Pancreas (tissue), 10 donors: ENCODE results near the gene GPC5. TPM values are rescaled to one million over a fixed set of nuclear protein-coding genes. Genes with fewer than 3 reads are reported as not detected.

Source experiments
- ATAC-seq, 4 donors: fragments of 200-7000 bp; cut with Tn5 transposase; one replicate each; pipeline versions ENCODE4 v1.8.0 to v1.9.1; 2020; ENCODE audit warnings: mild to moderate bottlenecking in 4 of 4, moderate library complexity in 4 of 4
- DNase-seq, 6 donors: peaks; one replicate each; pipeline ENCODE4 v3.0.0-alpha.2; 2020
- FAIRE-seq: peaks from 2 replicates; lab custom pipeline; 2012; peaks lifted over from hg19 to GRCh38; lab: Jason Lieb, UNC
- H3K27ac ChIP-seq, 4 donors: fragments of 200-600 bp; sonication (generic); 1 replicate in 3 of 4; 2 replicates in 1 of 4; pipeline versions ENCODE4 v1.5.0 to v1.8.0; 2020
- H3K27me3 ChIP-seq, 4 donors: fragments of 200-600 bp; one replicate each; pipeline ENCODE4 v1.8.0; 2021
- H3K36me3 ChIP-seq, 3 donors: fragments of 200-600 bp; sonication (generic) in 1 of 3; one replicate each; pipeline versions ENCODE4 v1.5.0 to v1.8.0; 2020 to 2021
- H3K4me1 ChIP-seq, 3 donors: fragments of 200-600 bp; one replicate each; pipeline ENCODE4 v1.8.0; 2021
- H3K4me3 ChIP-seq, 4 donors: fragments of 200-600 bp; sonication (generic) in 2 of 4; one replicate each; pipeline versions ENCODE4 v1.5.0 to v1.8.0; 2020 to 2021
- H3K9me3 ChIP-seq, 4 donors: fragments of 200-600 bp; one replicate each; pipeline ENCODE4 v1.8.0; 2021
- CTCF ChIP-seq, 4 donors: fragments of 200-600 bp; sonication (generic) in 3 of 4; IDR thresholded peaks; one replicate each; pipeline versions ENCODE4 v1.5.0 to v1.8.0; 2021; ENCODE audit warnings: antibody characterized with exemption in 4 of 4
- WGBS, 2 donors: extraction: QIAGEN DNeasy Blood & Tissue Kit; methylation state at CpG; one replicate each; pipeline ENCODE4 v1.1.7; 2013; 5-methylcytosine and 5-hydroxymethylcytosine counted together
- intact Hi-C, 3 donors: fragments of 100-400 bp; cut with DNase I; formaldehyde crosslinking; loops; one replicate each; pipeline versions ENCODE4 v1.11.1 to v1.14.2; 2022
- polyA plus RNA-seq, 2 donors: library from polyadenylated mRNA; stranded (reverse); fragments of 200-250 nt; gene quantifications; one replicate each; pipeline ENCODE4 v1.2.3, GENCODE V29; 2013
- total RNA-seq, 6 donors: library from RNA; stranded (reverse); fragmentation: NEBNext Ultra II Directional in 4 of 6; extraction: Animal tissue kit (Norgen Biotek cat#: 25700) in 4 of 6; gene quantifications; one replicate each; pipeline versions ENCODE4 v1.2.1 to v1.2.4, GENCODE V29; 2021 to 2023
- donor health status: healthy with polysubstance abuse.
- donor health status: DM: no; HTN: no; CAD: no; lungs with moderate emphysema.
- donor health status: DM: no; HTN: no; CAD: no.
- donor health status: control.
- donor health status: control.
- donor health status: Bipolar disorder and iron deficiency.
- donor health status: DM: yes; HTN: yes; CAD: no.
- donor health status: DM: no; HTN: no; CAD: no.
- donor health status: DM: no; HTN: no; CAD: no.
- donor health status: DM: yes; HTN: yes; CAD: no.

GPC5 gene
- total and polyA plus RNA-seq, 8 donors, result 0.12 to 0.35 (median 0.35) TPM; not detected in 5

- ATAC-seq (no peak), DNase-seq (no peak), FAIRE-seq (peak; percentile 54)
- no peak overlapping the region for H3K27ac ChIP-seq
- H3K27me3 ChIP-seq, result no peaks in the 10 kb centered on the region
- H3K4me3 ChIP-seq, result no peak overlapping the region
- H3K4me1 ChIP-seq, result no peaks in the 10 kb centered on the region
- 55 to 84% methylated on average over 2 of the region's 2 CpGs for WGBS, 2 donors
- H3K9me3 ChIP-seq, result no peaks in the 10 kb centered on the region
- no peaks in the 10 kb centered on the region for H3K36me3 ChIP-seq
- TF ChIP-seq CTCF (IDR thresholded peaks at IDR 0.05), result no peak
- intact Hi-C loops, result no loop called here
Measured at GRCh38 chr13:91504216-91504615, 105.8 kb downstream of the GPC5 start.

GRCh38 chr13:91506759-91507158 is 108.3 kb downstream of the GPC5 start:
- Histone ChIP-seq H3K36me3 (no peaks in the 10 kb centered on the region), H3K4me1 (no peaks in the 10 kb centered on the region), H3K27me3 (no peaks in the 10 kb centered on the region), H3K9me3 (no peaks in the 10 kb centered on the region), H3K27ac (no peak overlapping the region), H3K4me3 (no peak overlapping the region)
- ATAC-seq, result no peak
- no peak for TF ChIP-seq CTCF (IDR thresholded peaks at IDR 0.05)
- FAIRE-seq, result peak; percentile 54
- no peak for DNase-seq
- intact Hi-C loops, result no loop called here

- H3K27ac ChIP-seq, result no peak overlapping the region
- DNase-seq (no peak), ATAC-seq (no peak), FAIRE-seq (no peak)
- intact Hi-C loops, result no loop called here
- H3K4me3 ChIP-seq, result no peak overlapping the region
- H3K9me3 ChIP-seq, result no peaks in the 10 kb centered on the region
- no peaks in the 10 kb centered on the region for H3K36me3 ChIP-seq
- no peaks in the 10 kb centered on the region for H3K4me1 ChIP-seq
- WGBS, 2 donors, result 52 to 57% methylated on average over 2 of the region's 2 CpGs
- no peak for TF ChIP-seq CTCF (IDR thresholded peaks at IDR 0.05)
- no peaks in the 10 kb centered on the region for H3K27me3 ChIP-seq
Measured at GRCh38 chr13:91510058-91510457, 111.6 kb downstream of the GPC5 start.

GRCh38 chr13:91513790-91514189 is 115.4 kb downstream of the GPC5 start:
- 32 to 56% methylated on average over 1 of the region's 1 CpG for WGBS, 2 donors

GRCh38 chr13:91516799-91517198 is 118.4 kb downstream of the GPC5 start:
- no peak for ATAC-seq

More at GRCh38 chr13:91513790-91514189, 115.4 kb downstream of the GPC5 start:
- no peak overlapping the region for H3K27ac ChIP-seq
- no peaks in the 10 kb centered on the region for H3K36me3 ChIP-seq
- H3K4me3 ChIP-seq, result no peak overlapping the region
- DNase-seq (no peak), FAIRE-seq (no peak), ATAC-seq (no peak)
- intact Hi-C loops, result no loop called here
- no peak for TF ChIP-seq CTCF (IDR thresholded peaks at IDR 0.05)
- H3K9me3 ChIP-seq, result no peaks in the 10 kb centered on the region
- no peaks in the 10 kb centered on the region for H3K4me1 ChIP-seq
- H3K27me3 ChIP-seq, result no peaks in the 10 kb centered on the region

More at GRCh38 chr13:91516799-91517198, 118.4 kb downstream of the GPC5 start:
- Histone ChIP-seq H3K4me1 (no peaks in the 10 kb centered on the region), H3K27ac (no peak overlapping the region), H3K9me3 (no peaks in the 10 kb centered on the region), H3K36me3 (no peaks in the 10 kb centered on the region), H3K27me3 (no peaks in the 10 kb centered on the region), H3K4me3 (no peak overlapping the region)
- FAIRE-seq, result no peak
- intact Hi-C loops, result no loop called here
- WGBS, 2 donors, result 52 to 75% methylated on average over 3 of the region's 3 CpGs
- no peak for DNase-seq
- TF ChIP-seq CTCF (IDR thresholded peaks at IDR 0.05), result no peak
